ENCODE results near the gene ARHGAP10.

The ARHGAP10 gene

GRCh38 chr4:147874109-147874508, 142.2 kb downstream of the ARHGAP10 start:
- Histone ChIP-seq H3K4me1 (ENCODE audit: low read length) (no peaks in the 10 kb centered on the region), H3K79me2 (ENCODE audit: low read length) (peaks cover 15% of the 10 kb centered on the region), H3K4me3 (ENCODE audit: low read length) (no peak overlapping the region), H3F3A (ENCODE audit: insufficient read depth, low read length) (no peaks in the 10 kb centered on the region), H2AFZ (ENCODE audit: low read length) (no peak overlapping the region), H3K9me2 (replicated peaks; ENCODE audit: insufficient read depth, low read length) (no peaks in the 10 kb centered on the region), H4K20me1 (ENCODE audit: insufficient read depth, low read length) (no peaks in the 10 kb centered on the region), H3K27me3 (replicated peaks; ENCODE audit: insufficient read depth, low read length) (no peaks in the 10 kb centered on the region), H3K27ac (ENCODE audit: low read length) (no peak overlapping the region), H3K9me3 (replicated peaks; ENCODE audit: insufficient read depth, low read length) (no peaks in the 10 kb centered on the region), H3K36me3 (replicated peaks; ENCODE audit: insufficient read depth, low read length) (peaks cover 9% of the 10 kb centered on the region; the same call in 1 of the 2 replicates), H3K4me2 (ENCODE audit: low read depth, low read length) (no peak overlapping the region), H3K9ac (ENCODE audit: low read length) (no peak overlapping the region)
- no peak for TF ChIP-seq EZH2phosphoT487 (IDR thresholded peaks at IDR 0.05; ENCODE audit: low read length)
- no peak for TF ChIP-seq CTCF (IDR thresholded peaks at IDR 0.05; ENCODE audit: low read length)
- TF ChIP-seq EZH2 (optimal IDR thresholded peaks at IDR 0.05; ENCODE audit: low read depth, low read length): no peak
- DNase-seq: no peak

DNA sequence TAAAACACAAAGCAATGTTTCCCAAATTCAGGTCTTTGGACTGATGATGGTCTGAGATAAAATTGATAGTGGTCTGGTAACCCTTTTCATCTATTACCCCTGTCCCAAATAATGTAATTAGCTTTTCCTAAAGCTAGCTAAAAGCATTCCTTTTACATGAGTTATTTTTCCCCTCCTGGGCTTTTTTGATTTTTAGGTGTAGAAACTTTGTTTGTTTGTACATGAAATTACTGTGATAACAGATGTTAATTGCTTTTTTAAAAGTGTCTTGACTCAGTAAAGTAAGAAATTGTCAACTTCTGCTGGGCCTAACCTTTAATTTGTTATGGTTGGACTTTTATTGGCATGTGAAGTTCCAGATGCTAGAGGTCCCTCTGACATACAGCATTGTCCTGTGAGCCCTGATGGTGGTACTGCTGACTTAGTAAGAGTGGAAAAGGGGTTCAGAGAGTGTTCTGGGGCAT, 145.5 kb downstream of the ARHGAP10 start:
- H3K27ac ChIP-seq (ENCODE audit: low read length): no peak overlapping the region
- no peak overlapping the region for H2AFZ ChIP-seq (ENCODE audit: low read length)
- peaks cover 4% of the 10 kb centered on the region; the same call in 1 of the 2 replicates for H3K79me2 ChIP-seq (ENCODE audit: low read length)
- peaks cover 11% of the 10 kb centered on the region for H3K36me3 ChIP-seq (replicated peaks; ENCODE audit: insufficient read depth, low read length)
- no peak overlapping the region for H3K4me3 ChIP-seq (ENCODE audit: low read length)
- H3K4me1 ChIP-seq (ENCODE audit: low read length): no peaks in the 10 kb centered on the region
- no peaks in the 10 kb centered on the region for H3K9me3 ChIP-seq (replicated peaks; ENCODE audit: insufficient read depth, low read length)
- no peak for TF ChIP-seq CTCF (IDR thresholded peaks at IDR 0.05; ENCODE audit: low read length)
- TF ChIP-seq EZH2 (optimal IDR thresholded peaks at IDR 0.05; ENCODE audit: low read depth, low read length): no peak
- no peak for TF ChIP-seq EZH2phosphoT487 (IDR thresholded peaks at IDR 0.05; ENCODE audit: low read length)
- no peak for DNase-seq
- H3K4me2 ChIP-seq (ENCODE audit: low read depth, low read length): no peak overlapping the region
- no peaks in the 10 kb centered on the region for H3K27me3 ChIP-seq (replicated peaks; ENCODE audit: insufficient read depth, low read length)
- no peaks in the 10 kb centered on the region for H3K9me2 ChIP-seq (replicated peaks; ENCODE audit: insufficient read depth, low read length)
- no peak overlapping the region for H3K9ac ChIP-seq (ENCODE audit: low read length)
- no peaks in the 10 kb centered on the region for H4K20me1 ChIP-seq (ENCODE audit: insufficient read depth, low read length)
- no peaks in the 10 kb centered on the region for H3F3A ChIP-seq (ENCODE audit: insufficient read depth, low read length)

GRCh38 chr4:147879676-147880075, 147.8 kb downstream of the ARHGAP10 start:
- no peaks in the 10 kb centered on the region for H4K20me1 ChIP-seq (ENCODE audit: insufficient read depth, low read length)
- no peaks in the 10 kb centered on the region for H3K27me3 ChIP-seq (replicated peaks; ENCODE audit: insufficient read depth, low read length)
- TF ChIP-seq EZH2 (optimal IDR thresholded peaks at IDR 0.05; ENCODE audit: low read depth, low read length) (no peak), CTCF (IDR thresholded peaks at IDR 0.05; ENCODE audit: low read length) (no peak)
- no peaks in the 10 kb centered on the region for H3K9me2 ChIP-seq (replicated peaks; ENCODE audit: insufficient read depth, low read length)
- no peaks in the 10 kb centered on the region for H3F3A ChIP-seq (ENCODE audit: insufficient read depth, low read length)
- H3K4me2 ChIP-seq (ENCODE audit: low read depth, low read length): no peak overlapping the region
- no peaks in the 10 kb centered on the region for H3K4me1 ChIP-seq (ENCODE audit: low read length)
- H3K9me3 ChIP-seq (replicated peaks; ENCODE audit: insufficient read depth, low read length): no peaks in the 10 kb centered on the region
- H3K36me3 ChIP-seq (replicated peaks; ENCODE audit: insufficient read depth, low read length): peaks cover 10% of the 10 kb centered on the region
- no peak overlapping the region for H2AFZ ChIP-seq (ENCODE audit: low read length)
- H3K27ac ChIP-seq (ENCODE audit: low read length): no peak overlapping the region
- H3K9ac ChIP-seq (ENCODE audit: low read length): no peak overlapping the region
- no peak for DNase-seq
- H3K79me2 ChIP-seq (ENCODE audit: low read length): no peaks in the 10 kb centered on the region
- no peak overlapping the region for H3K4me3 ChIP-seq (ENCODE audit: low read length)

Measured in MM.1S (cell line).